H54 (cell line): ENCODE results near the gene NUTM1.
"Not testable (repeated sequence)": the region's sequence is repeated elsewhere in the genome, so short reads cannot be mapped to it uniquely, and the experiment has no call there.

ENCODE experiments used
- DNase-seq: peaks from one replicate; pipeline ENCODE4 v3.0.0; 2011; ENCODE audit warnings: low spot score, mixed read lengths; ENCODE audit not compliant: insufficient read length
- FAIRE-seq: peaks from 3 replicates; lab custom pipeline; 2011; peaks lifted over from hg19 to GRCh38; lab: Jason Lieb, UNC
- POLR2A ChIP-seq: IDR thresholded peaks from 2 replicates; pipeline ENCODE4 v1.6.1; 2011; ENCODE audit warnings: low read depth, mild to moderate bottlenecking, low read length

Gene NUTM1

DNA sequence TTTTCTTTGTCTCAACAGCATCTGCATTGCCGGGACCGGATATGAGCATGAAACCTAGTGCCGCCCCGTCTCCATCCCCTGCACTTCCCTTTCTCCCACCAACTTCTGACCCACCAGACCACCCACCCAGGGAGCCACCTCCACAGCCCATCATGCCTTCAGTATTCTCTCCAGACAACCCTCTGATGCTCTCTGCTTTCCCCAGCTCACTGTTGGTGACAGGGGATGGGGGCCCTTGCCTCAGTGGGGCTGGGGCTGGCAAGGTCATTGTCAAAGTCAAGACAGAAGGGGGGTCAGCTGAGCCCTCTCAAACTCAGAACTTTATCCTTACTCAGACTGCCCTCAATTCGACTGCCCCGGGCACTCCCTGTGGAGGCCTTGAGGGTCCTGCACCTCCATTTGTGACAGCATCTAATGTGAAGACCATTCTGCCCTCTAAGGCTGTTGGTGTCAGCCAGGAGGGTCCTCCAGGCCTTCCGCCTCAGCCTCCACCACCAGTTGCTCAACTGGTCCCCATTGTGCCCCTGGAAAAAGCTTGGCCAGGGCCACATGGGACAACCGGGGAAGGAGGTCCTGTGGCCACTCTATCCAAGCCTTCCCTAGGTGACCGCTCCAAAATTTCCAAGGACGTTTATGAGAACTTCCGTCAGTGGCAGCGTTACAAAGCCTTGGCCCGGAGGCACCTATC is 5.0 kb downstream of the NUTM1 start:
- TF ChIP-seq POLR2A, result no peak
- no peak for DNase-seq
- no peak for FAIRE-seq

DNA sequence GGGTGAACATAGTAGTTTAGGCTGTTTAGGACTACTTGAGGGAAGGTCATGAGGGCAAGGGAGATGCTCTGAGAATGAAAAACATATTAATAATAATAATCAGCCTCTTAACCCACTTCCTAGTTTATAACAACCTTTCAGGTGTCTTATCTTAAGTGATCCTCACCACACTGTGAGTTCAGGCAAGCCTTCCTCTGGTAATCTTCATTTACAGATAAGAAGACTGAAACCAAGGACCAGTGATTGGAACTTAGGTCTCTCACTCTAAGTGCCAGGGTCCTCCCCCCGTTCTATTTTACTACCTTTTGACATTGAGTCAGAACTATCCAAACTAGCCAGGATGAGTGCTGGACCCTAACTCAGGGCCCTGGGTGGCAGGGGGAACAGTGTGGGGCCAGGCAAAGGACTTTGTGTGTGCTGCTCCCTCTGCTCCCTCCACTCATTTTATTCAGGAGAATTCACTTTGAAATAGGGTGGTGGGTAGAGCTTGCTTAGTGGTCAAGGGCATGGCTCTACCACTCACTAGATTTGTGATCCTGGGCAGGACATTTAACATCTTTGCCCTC is 5.7 kb downstream of the NUTM1 start:
- TF ChIP-seq POLR2A, result no peak
- DNase-seq (no peak), FAIRE-seq (no peak)

DNA sequence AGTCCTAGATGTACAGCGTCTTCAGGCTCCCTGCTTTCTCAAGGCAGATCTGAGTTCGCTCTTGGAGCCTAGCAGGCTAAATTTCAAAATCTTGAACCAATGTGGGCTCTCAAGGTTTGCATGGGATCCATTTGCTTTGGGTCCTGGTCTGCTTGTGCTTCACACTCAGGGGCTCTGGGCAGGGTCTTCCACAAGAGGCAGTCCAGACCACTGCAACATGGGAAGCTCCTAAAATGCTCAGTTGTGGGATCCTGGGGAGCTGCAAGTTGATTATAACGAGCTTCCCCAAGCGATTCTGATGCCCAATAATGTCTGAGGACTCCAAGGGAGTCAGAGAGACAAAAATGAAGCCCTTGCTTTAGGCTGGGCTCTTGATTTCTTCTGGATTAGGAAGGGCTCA is 6.7 kb downstream of the NUTM1 start:
- no peak for TF ChIP-seq POLR2A
- DNase-seq (no peak), FAIRE-seq (no peak)

DNA sequence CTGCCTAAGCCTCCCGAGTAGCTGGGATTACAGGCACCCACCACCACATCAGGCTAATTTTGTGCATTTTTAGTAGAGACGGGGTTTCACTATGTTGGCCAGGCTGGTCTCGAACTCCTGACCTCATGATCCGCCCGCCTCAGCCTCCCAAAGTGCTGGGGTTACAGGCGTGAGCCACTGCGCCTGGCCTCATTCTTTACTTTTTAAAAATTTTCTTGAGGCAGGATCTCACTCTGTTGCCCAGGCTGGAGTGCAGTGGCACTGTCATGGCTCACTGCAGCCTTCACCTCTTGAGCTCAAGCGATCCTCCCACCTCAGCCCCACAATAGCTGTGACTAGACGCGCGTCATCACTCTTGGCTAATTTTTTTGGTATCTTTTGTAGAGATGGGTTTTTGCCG is 9.9 kb downstream of the NUTM1 start:
- FAIRE-seq, DNase-seq: not testable (repeated sequence)

DNA sequence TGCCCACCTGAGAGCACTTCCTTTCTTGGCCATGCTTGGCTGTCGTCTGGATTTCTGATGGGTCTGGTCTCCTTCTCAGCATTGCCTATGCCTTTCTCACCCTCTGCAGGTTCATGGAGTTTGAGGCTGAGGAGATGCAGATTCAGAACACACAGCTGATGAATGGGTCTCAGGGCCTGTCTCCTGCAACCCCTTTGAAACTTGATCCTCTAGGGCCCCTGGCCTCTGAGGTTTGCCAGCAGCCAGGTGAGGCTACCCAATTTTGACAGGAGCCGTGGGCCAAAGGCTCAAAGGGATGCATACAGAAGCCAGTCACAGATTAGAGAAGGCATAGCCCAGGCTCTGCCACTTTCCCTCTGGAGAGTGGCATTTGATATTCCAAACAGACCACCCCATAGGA is 10.5 kb downstream of the NUTM1 start:
- FAIRE-seq (no peak), DNase-seq (no peak)
- TF ChIP-seq POLR2A, result no peak

DNA sequence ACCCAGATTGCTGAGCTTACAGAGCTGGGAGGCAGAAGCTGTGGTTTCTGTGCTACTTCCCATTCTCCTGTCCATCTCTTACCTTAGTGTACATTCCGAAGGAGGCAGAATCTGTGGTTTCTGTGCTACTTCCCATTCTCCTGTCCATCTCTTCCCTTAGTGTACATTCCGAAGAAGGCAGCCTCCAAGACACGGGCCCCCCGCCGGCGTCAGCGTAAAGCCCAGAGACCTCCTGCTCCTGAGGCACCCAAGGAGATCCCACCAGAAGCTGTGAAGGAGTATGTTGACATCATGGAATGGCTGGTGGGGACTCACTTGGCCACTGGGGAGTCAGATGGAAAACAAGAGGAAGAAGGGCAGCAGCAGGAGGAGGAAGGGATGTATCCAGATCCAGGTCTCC is 11.2 kb downstream of the NUTM1 start:
- FAIRE-seq (no peak), DNase-seq (no peak)
- TF ChIP-seq POLR2A, result no peak

DNA sequence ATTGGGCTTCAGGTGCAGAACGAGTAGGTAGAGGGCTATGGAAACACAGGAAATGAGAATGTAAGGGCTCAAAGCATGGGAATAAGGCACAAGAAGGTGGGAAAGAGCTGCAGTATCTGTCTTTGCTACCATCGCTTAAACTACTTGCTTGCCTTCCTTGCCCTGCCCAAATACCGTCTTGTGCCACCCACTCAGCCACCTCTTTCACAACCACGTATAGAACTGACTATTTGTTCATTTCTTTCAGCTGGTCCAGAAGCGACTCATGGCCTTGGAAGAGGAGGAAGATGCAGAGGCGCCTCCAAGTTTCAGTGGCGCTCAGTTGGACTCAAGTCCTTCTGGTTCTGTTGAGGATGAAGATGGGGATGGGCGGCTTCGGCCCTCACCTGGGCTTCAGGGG is 12.1 kb downstream of the NUTM1 start:
- TF ChIP-seq POLR2A, result no peak
- DNase-seq (no peak), FAIRE-seq (no peak)

DNA sequence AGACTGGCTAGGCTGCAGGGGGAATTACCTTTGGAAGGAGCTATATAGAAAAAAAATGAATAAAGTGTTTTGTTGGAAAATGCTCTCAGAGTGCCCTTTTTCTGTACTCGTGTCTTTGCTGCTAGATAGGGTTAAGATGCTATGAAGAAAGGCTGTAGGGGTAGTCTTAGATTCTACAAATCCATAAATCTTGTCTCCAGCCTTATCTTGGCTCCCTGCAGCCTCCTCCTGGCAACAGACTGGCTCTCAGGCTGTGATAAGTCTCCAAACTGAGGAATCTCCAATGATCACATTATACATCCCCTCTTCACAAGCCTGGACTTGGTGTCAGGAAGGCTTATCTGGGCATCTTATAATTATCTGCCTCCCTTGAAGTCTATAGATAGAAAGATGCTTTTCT is 14.5 kb downstream of the NUTM1 start:
- DNase-seq (no peak), FAIRE-seq (no peak)
- TF ChIP-seq POLR2A, result no peak

DNA sequence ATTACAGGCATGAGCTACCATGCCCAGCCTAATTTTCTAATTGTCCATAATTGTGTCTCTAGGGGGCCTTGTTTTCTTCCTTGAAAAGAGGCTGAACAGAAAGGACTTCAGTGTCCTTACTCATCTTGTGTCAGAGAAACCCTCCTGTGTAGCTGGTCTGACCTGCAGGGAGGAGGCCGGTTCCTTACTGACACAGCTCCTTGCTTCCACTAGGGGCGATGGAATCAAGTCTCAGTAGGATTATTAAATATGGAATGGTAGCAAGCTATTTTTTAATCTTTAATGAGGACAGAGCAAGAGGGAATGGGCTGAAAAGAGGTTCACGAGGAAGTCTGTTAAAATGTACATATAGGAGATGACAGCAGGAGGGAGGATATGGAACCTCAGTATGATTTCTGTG is 15.3 kb downstream of the NUTM1 start:
- DNase-seq (peak; percentile 23), FAIRE-seq (no peak)
- no peak for TF ChIP-seq POLR2A

DNA sequence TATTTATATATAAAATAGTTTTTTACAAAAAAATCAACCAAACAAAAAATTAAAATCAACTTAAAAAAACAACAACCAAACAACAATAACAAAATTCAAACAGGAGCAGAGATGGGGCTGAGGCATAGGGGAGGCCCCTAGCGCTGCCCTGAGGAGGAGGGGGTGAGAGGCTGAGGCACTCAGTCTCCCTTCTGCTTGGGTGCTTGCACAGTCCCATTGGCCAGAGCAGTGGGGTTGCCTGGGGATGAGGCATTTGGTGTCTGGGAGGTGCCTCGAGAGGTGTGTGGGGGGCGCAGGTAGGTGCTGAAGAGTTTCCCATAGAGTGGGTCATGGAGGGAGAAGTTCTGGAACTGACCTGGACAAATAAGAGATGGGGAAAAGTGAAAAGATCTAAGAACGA is 15.8 kb downstream of the NUTM1 start:
- no peak for TF ChIP-seq POLR2A
- FAIRE-seq, result no peak
- DNase-seq, result no peak

DNA sequence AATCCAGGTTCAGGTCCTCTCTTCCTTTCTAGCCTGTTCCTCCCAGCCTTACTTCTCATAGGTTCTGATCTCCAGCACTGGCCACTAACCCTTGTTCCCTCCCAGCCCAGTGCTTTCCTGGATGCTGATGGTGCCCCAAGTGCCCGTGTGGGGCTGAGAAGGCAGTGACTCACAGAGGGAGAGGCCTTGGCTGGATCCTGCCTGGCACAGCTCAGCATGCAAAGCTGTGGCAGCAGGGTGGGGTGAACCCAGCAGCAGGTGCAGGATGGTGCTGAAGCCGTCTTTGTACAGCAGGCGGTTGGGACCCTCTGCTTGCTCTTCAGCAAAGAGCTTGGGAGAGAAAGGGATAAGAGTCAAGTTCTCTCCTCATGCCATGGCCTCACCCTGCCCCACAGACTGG is 16.3 kb downstream of the NUTM1 start:
- no peak for TF ChIP-seq POLR2A
- DNase-seq (peak; percentile 86), FAIRE-seq (peak; percentile 65)

DNA sequence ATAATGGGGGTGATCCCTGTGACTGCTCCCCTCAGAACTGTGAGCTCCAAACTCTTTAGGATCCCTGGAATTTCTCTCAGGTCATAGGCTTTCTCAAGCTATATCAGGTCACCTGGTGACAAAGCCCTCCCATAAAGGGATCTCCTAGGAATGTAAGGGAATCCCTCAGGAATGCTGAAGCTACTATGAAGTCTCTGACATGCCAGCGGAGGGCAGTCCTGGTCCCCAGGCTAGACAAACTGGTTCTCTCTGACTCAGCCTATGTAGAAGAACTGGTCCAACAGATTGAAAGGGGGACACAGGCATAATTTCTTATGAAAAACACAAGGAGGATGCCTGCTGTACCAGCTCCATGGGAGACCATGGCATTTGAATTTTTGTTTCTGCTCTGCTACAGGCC is 17.2 kb downstream of the NUTM1 start:
- FAIRE-seq (no peak), DNase-seq (peak; percentile 35)
- TF ChIP-seq POLR2A, result no peak

DNA sequence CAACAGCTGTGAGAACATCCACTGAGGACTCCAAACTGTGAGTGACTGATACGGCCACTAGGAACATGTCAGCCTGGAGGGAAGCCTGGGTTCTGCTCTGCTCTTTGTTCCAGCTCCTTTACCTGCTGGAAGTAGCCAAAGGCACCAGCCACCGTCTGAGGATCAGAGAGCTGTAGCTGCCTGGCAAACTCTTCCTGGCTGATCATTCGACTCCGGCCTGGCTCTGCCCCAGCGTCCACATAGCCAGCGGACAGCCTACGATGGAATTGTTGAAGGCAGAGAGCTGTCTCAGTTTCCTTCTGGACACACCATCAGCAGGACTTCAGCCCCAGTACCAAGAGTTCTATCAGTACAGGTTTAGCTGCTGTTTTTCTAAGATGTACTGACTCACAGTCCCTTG is 18.2 kb downstream of the NUTM1 start:
- no peak for TF ChIP-seq POLR2A
- DNase-seq (no peak), FAIRE-seq (no peak)

DNA sequence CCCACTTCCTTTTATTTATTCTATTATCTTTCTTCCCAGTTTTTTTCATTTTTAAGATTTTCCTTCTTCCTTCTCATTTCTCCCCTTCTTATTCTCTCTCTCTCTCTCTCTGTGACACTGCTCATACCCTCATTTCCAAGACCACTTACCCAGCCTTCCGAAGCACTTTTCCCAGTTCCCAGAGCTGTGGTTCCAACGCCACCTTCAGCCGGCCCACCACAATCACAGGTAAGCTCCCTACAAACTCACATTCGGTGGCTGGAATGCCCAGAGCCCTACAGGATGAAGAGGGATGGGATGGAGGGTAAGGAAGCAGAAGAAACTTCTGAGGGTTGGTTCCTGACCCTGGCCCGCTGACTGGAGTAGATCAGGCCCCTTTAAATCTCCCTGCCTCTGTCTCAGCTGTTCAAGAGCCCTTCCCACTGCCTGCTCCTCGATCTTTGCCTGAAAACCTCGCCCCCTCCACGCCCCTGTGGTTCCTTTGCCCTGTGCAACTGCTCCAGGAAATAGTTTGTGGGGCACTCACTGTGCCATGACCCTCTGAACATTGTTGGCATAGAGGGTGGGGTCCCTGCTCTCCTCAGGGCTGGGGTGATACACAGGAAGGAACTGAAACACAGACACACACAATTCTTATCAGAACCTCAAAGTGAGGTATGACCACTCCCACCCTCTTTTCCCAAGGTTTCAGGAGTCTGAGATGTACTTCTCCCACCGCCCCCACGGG is 19.1 kb downstream of the NUTM1 start:
- FAIRE-seq, result no peak
- DNase-seq, result no peak
- TF ChIP-seq POLR2A, result no peak

DNA sequence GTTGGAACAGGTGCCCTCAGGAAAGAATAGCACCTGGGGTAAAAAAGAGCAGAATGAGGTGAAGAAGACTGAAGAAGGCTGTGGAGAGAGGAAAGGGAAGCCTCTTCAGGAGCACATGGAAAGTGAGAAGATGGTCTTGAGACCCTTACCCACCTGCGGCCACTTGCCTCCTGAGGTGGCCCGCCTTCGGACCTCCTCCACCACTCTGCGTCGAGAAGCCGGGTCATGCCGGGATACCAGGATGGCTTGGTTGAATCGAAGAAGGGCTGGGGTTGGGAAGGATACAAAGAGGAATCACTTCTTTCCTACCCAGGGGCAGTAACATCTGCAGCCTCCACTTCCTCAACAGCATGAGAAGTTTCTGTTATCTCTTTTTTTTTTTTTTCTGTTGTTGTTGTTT is 20.9 kb downstream of the NUTM1 start:
- FAIRE-seq (no peak), DNase-seq (no peak)
- no peak for TF ChIP-seq POLR2A
